GM19025 (cell line): ENCODE results near the gene UCP2.

Source experiments
- ATAC-seq: cut with Tn5 transposase; IDR thresholded peaks from one replicate; pipeline ENCODE4 v1.9.1; 2021; ENCODE audit warnings: mild to moderate bottlenecking, low read depth, moderate library complexity; ENCODE audit not compliant: unreplicated experiment

Gene UCP2

GRCh38 chr11:73972620-73973449 lies 9.8 kb downstream of the UCP2 start:
- no peak for ATAC-seq

- ATAC-seq, result no peak
Observed at GRCh38 chr11:73972187-73972586, 10.5 kb downstream of the UCP2 start.

- no peak for ATAC-seq
Observed at GRCh38 chr11:73971175-73971719, 11.4 kb downstream of the UCP2 start.

GRCh38 chr11:73969991-73970800 lies 12.4 kb downstream of the UCP2 start:
- no peak for ATAC-seq

- ATAC-seq, result no peak
Observed at GRCh38 chr11:73969091-73969490, 13.6 kb downstream of the UCP2 start.

GRCh38 chr11:73968356-73968966 lies 14.2 kb downstream of the UCP2 start:
- no peak for ATAC-seq

- no peak for ATAC-seq
Observed at GRCh38 chr11:73965764-73966121, 16.9 kb downstream of the UCP2 start.

GRCh38 chr11:73965076-73965763 lies 17.4 kb downstream of the UCP2 start:
- no peak for ATAC-seq

- ATAC-seq, result no peak
Observed at GRCh38 chr11:73963861-73964260, 18.8 kb downstream of the UCP2 start.

- ATAC-seq, result no peak
Observed at GRCh38 chr11:73962101-73962705, 20.4 kb downstream of the UCP2 start.

GRCh38 chr11:73961321-73961720 lies 21.3 kb downstream of the UCP2 start:
- no peak for ATAC-seq

GRCh38 chr11:73958521-73959141 lies 24.0 kb downstream of the UCP2 start:
- no peak for ATAC-seq

- no peak for ATAC-seq
Observed at GRCh38 chr11:73957654-73958361, 24.8 kb downstream of the UCP2 start.

GRCh38 chr11:73956876-73957653 lies 25.6 kb downstream of the UCP2 start:
- ATAC-seq, result no peak

GRCh38 chr11:73951797-73952196 lies 30.8 kb downstream of the UCP2 start:
- no peak for ATAC-seq

GRCh38 chr11:73950869-73951710 lies 31.6 kb downstream of the UCP2 start, which contains the start of gene DNAJB13:
Gene DNAJB13 (plus strand): TSS chr11:73951026. CDS start chr11:73951070, 44 bp downstream.
- peak; percentile 81 for ATAC-seq

- ATAC-seq, result no peak
Observed at GRCh38 chr11:73949912-73950311, 32.7 kb downstream of the UCP2 start.
